Measurements from ENCODE around the gene SPOCK3.

DNA sequence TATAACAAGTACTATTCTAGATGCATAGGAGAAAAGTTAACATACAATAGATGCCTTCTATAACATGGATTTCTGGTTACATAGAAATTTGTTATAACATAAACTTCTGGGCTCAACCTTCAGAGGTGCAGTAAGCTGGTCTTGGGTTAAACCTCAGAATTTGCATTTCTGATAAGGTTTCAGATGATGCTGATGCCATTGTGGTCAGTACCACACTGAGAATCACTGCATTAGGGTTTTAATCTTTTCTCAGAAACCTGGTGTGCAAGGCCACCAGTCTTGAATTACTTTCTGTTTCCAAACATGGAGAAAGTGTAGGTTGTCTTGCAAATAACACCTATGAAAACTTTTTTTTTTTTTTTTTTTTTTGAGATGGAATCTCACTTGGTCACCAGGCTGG, 146.2 kb downstream of the SPOCK3 start:
- TF ChIP-seq POLR2A (IDR thresholded peaks at IDR 0.05), result no peak
- TF ChIP-seq, protein P1, sequence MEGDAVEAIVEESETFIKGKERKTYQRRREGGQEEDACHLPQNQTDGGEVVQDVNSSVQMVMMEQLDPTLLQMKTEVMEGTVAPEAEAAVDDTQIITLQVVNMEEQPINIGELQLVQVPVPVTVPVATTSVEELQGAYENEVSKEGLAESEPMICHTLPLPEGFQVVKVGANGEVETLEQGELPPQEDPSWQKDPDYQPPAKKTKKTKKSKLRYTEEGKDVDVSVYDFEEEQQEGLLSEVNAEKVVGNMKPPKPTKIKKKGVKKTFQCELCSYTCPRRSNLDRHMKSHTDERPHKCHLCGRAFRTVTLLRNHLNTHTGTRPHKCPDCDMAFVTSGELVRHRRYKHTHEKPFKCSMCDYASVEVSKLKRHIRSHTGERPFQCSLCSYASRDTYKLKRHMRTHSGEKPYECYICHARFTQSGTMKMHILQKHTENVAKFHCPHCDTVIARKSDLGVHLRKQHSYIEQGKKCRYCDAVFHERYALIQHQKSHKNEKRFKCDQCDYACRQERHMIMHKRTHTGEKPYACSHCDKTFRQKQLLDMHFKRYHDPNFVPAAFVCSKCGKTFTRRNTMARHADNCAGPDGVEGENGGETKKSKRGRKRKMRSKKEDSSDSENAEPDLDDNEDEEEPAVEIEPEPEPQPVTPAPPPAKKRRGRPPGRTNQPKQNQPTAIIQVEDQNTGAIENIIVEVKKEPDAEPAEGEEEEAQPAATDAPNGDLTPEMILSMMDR (IDR thresholded peaks at IDR 0.05), result no peak
